HCT116 (cell line): ENCODE results near the gene LINC00237.

Experiments
- EZH2 ChIP-seq: fragments of 200-600 bp; sonication (generic); IDR thresholded peaks from 2 replicates; pipeline ENCODE4 v1.6.1; 2017; ENCODE audit warnings: antibody characterized with exemption, mixed run types
- EZH2phosphoT487 ChIP-seq: fragments of 200-600 bp; IDR thresholded peaks from 2 replicates; pipeline ENCODE4 v1.6.1; 2018; ENCODE audit warnings: antibody characterized with exemption, borderline replicate concordance
- POLR2AphosphoS5 ChIP-seq: IDR thresholded peaks from 2 replicates; pipeline ENCODE4 v1.6.1; 2011; ENCODE audit warnings: mild to moderate bottlenecking, low read depth, low read length, moderate library complexity
- TF ChIP-seq, protein P1 (sequence below), 3 experiments: fragments of 200-600 bp in 1 of 3; sonication (generic) in 1 of 3; IDR thresholded peaks in 2 of 3; conservative IDR thresholded peaks in 1 of 3; 2 replicates each; pipeline ENCODE4 v1.5.1; 2012 to 2017; ENCODE audit warnings: low read depth in 2 of 3, low read length in 2 of 3, antibody characterized with exemption in 1 of 3, borderline replicate concordance in 1 of 3, control low read depth in 1 of 3, mild to moderate bottlenecking in 1 of 3, mixed read lengths in 1 of 3, mixed run types in 1 of 3, moderate library complexity in 1 of 3; ENCODE audit not compliant: insufficient read depth in 1 of 3
- TF ChIP-seq, protein P2 (sequence below): IDR thresholded peaks from 2 replicates; pipeline ENCODE4 v1.6.1; 2011; ENCODE audit warnings: mild to moderate bottlenecking, low read length, moderate library complexity; ENCODE audit not compliant: insufficient replicate concordance; ENCODE audit errors: extremely low read depth

DNA sequence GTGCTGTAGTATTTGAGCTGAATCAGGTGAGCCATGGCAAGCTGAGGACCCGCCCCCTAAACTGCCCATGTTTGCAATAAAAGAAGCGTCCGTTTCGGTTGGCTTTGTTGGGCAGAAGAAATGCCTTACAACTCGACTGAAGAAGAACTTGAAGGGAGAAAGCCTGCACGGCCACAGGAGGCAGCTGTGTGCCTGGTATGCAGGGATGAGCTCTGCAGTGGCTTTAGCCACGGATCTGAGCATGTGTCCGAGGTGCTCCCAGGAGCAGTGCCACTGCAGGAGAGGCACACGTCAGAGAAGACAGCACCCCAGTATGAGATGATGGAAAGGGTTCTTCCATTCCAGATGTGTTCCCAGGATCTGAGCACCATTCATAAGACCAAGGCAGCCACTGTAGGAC is 43.2 kb upstream of the LINC00237 start:
- TF ChIP-seq, protein P1, sequence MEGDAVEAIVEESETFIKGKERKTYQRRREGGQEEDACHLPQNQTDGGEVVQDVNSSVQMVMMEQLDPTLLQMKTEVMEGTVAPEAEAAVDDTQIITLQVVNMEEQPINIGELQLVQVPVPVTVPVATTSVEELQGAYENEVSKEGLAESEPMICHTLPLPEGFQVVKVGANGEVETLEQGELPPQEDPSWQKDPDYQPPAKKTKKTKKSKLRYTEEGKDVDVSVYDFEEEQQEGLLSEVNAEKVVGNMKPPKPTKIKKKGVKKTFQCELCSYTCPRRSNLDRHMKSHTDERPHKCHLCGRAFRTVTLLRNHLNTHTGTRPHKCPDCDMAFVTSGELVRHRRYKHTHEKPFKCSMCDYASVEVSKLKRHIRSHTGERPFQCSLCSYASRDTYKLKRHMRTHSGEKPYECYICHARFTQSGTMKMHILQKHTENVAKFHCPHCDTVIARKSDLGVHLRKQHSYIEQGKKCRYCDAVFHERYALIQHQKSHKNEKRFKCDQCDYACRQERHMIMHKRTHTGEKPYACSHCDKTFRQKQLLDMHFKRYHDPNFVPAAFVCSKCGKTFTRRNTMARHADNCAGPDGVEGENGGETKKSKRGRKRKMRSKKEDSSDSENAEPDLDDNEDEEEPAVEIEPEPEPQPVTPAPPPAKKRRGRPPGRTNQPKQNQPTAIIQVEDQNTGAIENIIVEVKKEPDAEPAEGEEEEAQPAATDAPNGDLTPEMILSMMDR (IDR thresholded peaks at IDR 0.05 in 2 of 3, conservative IDR thresholded peaks at IDR 0.05 in 1 of 3; ENCODE audit: borderline replicate concordance in 1 of 3, insufficient read depth in 1 of 3, low read depth in 2 of 3, low read length in 2 of 3), result no peak
- TF ChIP-seq EZH2 (no peak), POLR2AphosphoS5 (no peak), EZH2phosphoT487 (no peak)
- TF ChIP-seq, protein P2, sequence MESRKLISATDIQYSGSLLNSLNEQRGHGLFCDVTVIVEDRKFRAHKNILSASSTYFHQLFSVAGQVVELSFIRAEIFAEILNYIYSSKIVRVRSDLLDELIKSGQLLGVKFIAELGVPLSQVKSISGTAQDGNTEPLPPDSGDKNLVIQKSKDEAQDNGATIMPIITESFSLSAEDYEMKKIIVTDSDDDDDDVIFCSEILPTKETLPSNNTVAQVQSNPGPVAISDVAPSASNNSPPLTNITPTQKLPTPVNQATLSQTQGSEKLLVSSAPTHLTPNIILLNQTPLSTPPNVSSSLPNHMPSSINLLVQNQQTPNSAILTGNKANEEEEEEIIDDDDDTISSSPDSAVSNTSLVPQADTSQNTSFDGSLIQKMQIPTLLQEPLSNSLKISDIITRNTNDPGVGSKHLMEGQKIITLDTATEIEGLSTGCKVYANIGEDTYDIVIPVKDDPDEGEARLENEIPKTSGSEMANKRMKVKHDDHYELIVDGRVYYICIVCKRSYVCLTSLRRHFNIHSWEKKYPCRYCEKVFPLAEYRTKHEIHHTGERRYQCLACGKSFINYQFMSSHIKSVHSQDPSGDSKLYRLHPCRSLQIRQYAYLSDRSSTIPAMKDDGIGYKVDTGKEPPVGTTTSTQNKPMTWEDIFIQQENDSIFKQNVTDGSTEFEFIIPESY, result no peak
